ENCODE results near the gene TMEM220.
A peak's percentile ranks its signal among the peaks of the same experiment; 100 is the strongest.

Gene TMEM220

GRCh38 chr17:10668775-10669174 is 61.0 kb downstream of the TMEM220 start:
- no peak overlapping the region for H3K4me3 ChIP-seq (ENCODE audit: low read length)
- DNase-seq (ENCODE audit: low read depth) = peak; percentile 19
- TF ChIP-seq, protein P1, sequence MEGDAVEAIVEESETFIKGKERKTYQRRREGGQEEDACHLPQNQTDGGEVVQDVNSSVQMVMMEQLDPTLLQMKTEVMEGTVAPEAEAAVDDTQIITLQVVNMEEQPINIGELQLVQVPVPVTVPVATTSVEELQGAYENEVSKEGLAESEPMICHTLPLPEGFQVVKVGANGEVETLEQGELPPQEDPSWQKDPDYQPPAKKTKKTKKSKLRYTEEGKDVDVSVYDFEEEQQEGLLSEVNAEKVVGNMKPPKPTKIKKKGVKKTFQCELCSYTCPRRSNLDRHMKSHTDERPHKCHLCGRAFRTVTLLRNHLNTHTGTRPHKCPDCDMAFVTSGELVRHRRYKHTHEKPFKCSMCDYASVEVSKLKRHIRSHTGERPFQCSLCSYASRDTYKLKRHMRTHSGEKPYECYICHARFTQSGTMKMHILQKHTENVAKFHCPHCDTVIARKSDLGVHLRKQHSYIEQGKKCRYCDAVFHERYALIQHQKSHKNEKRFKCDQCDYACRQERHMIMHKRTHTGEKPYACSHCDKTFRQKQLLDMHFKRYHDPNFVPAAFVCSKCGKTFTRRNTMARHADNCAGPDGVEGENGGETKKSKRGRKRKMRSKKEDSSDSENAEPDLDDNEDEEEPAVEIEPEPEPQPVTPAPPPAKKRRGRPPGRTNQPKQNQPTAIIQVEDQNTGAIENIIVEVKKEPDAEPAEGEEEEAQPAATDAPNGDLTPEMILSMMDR (IDR thresholded peaks at IDR 0.05; ENCODE audit: insufficient read depth, low read depth, low read length, missing control alignments) = no peak

- no peak for DNase-seq (ENCODE audit: low read depth)
- TF ChIP-seq, protein P1 (IDR thresholded peaks at IDR 0.05; ENCODE audit: insufficient read depth, low read depth, low read length, missing control alignments) = no peak
- no peak overlapping the region for H3K4me3 ChIP-seq (ENCODE audit: low read length)
These were observed 62.9 kb downstream of the TMEM220 start for GRCh38 chr17:10666906-10667305.

DNA sequence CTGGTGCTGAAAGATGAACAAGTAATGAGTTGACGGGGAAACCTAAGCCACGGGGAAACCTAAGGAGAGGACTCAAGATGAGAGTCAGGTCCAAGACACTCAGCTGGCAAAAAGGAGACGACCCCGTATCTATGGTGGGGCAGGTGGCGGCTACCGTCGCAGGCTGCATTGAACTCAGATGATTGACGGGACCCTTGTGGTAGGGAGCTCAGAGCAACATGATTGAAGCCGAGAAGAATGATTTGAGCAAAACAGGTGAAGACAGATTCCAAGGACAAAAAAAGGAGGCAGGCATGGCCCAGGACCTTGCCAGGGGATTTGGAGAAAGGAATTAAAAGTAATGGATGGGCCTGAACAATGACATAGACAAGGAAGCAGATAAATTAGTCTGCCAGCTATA is 65.3 kb downstream of the TMEM220 start:
- no peak for DNase-seq (ENCODE audit: low read depth)
- no peak overlapping the region for H3K4me3 ChIP-seq (ENCODE audit: low read length)
- TF ChIP-seq, protein P1 (IDR thresholded peaks at IDR 0.05; ENCODE audit: insufficient read depth, low read depth, low read length, missing control alignments) = no peak

Data from epithelial cell of esophagus (primary cell).